Lower leg skin (tissue), 3 donors: Measurements from ENCODE around the gene SETD5.

Experiments used
- POLR2A ChIP-seq, 2 donors: fragments of 450-650 bp; IDR thresholded peaks; one replicate each; pipeline ENCODE4 v1.6.1; 2016 to 2017; ENCODE audit warnings: antibody characterized with exemption in 2 of 2, mild to moderate bottlenecking in 1 of 2, moderate library complexity in 1 of 2
- TF ChIP-seq, protein P1 (sequence below), 3 donors: fragments of 450-650 bp; IDR thresholded peaks; one replicate each; pipeline ENCODE4 v1.5.1; 2016; ENCODE audit warnings: antibody characterized with exemption in 3 of 3, mild to moderate bottlenecking in 3 of 3, moderate library complexity in 2 of 3

DNA sequence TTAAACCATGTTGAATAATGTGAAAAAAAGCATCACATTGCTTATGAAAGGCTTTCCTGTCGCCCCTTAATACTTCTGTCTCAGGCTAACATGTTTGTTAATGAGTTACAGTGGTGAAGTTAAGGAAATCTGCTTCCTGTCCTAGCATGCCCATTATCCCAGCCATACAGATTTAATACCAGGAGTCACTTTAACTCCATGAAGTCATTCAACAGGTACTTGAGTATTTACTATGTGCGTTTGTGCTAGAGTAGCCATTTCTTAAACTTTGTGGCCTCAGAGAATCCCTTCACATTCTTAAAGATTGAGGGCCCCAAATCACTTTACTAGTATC, 10.1 kb upstream of the SETD5 start:
- no peak for TF ChIP-seq POLR2A (IDR thresholded peaks at IDR 0.05)
- TF ChIP-seq, protein P1, sequence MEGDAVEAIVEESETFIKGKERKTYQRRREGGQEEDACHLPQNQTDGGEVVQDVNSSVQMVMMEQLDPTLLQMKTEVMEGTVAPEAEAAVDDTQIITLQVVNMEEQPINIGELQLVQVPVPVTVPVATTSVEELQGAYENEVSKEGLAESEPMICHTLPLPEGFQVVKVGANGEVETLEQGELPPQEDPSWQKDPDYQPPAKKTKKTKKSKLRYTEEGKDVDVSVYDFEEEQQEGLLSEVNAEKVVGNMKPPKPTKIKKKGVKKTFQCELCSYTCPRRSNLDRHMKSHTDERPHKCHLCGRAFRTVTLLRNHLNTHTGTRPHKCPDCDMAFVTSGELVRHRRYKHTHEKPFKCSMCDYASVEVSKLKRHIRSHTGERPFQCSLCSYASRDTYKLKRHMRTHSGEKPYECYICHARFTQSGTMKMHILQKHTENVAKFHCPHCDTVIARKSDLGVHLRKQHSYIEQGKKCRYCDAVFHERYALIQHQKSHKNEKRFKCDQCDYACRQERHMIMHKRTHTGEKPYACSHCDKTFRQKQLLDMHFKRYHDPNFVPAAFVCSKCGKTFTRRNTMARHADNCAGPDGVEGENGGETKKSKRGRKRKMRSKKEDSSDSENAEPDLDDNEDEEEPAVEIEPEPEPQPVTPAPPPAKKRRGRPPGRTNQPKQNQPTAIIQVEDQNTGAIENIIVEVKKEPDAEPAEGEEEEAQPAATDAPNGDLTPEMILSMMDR (IDR thresholded peaks at IDR 0.05): no peak
